ENCODE data around the gene RAMAC.

- no peak for TF ChIP-seq CTCF (IDR thresholded peaks at IDR 0.05; ENCODE audit: low read depth, low read length, poor library complexity, severe bottlenecking)
- TF ChIP-seq EZH2phosphoT487 (IDR thresholded peaks at IDR 0.05; ENCODE audit: borderline replicate concordance, low read length): no peak
These were observed 40.7 kb upstream of the RAMAC start for GRCh38 chr15:82945326-82945725.

Data from DOHH2 (cell line).